HCT116 (cell line): ENCODE measurements around the gene TREM2. TPM values are rescaled to one million over a fixed set of nuclear protein-coding genes. Genes with fewer than 3 reads are reported as not detected.

Experiments used
- ATAC-seq: fragments of 200-7000 bp; cut with Tn5 transposase; 2 replicates; pipeline ENCODE4 v1.9.1; 2020; ENCODE audit warnings: mild to moderate bottlenecking, moderate library complexity
- BruUV-seq: library from RNA; stranded (reverse); fragments of 400-500 nt; replicated peaks from 2 replicates; lab custom pipeline; 2021; lab: Mats Ljungman, UMichigan
- CTCF ChIA-PET: fragments of 300-600 bp; sonication (Branson Sonifier 250); formaldehyde crosslinking; loops from one replicate; lab custom pipeline; 2021; ENCODE audit warnings: antibody characterized with exemption; lab: Charles Lee
- POLR2A ChIA-PET: fragments of 300-600, 350-600 bp; sonication (Branson Sonifier 250); formaldehyde crosslinking; loops from one replicate; lab custom pipeline; 2021; ENCODE audit warnings: antibody characterized with exemption; lab: Charles Lee
- RAD21 ChIA-PET, 2 experiments: fragments of 300-600 bp; sonication (Branson Sonifier 250); formaldehyde crosslinking; loops; one replicate each; lab custom pipeline; 2023; ENCODE audit warnings: low total read pairs in 2 of 2; ENCODE audit not compliant: uncharacterized antibody in 2 of 2, unreplicated experiment in 2 of 2, low non-redundant PET in 1 of 2; lab: Charles Lee
- DNase-seq: peaks from one replicate; pipeline ENCODE4 v3.0.0-alpha.2; 2010; ENCODE audit warnings: low read depth, low spot score
- H2AFZ ChIP-seq: fragments of 200-600 bp; shearing (Covaris generic), sonication (generic); 2 replicates; pipeline ENCODE4 v1.6.1; 2017; ENCODE audit warnings: low read depth, mixed run types, mixed read lengths, antibody characterized with exemption, low read length; ENCODE audit not compliant: poor library complexity, severe bottlenecking
- H3K27ac ChIP-seq: 2 replicates; pipeline ENCODE4 v1.5.1; 2012; ENCODE audit warnings: low read depth, low read length
- H3K27me3 ChIP-seq: fragments of 200-600 bp; sonication (generic); 2 replicates; pipeline ENCODE4 v1.6.1; 2016; ENCODE audit warnings: mixed run types, low read length, mixed read lengths; ENCODE audit not compliant: insufficient read depth
- H3K36me3 ChIP-seq, 2 experiments: fragments of 200-500 bp in 1 of 2; fragments of 200-600 bp in 1 of 2; sonication (Bioruptor generic) in 1 of 2; sonication (generic) in 1 of 2; 2 replicates each; pipeline versions ENCODE4 v1.5.1 to v1.6.1; 2014 to 2016; ENCODE audit warnings: low read length in 2 of 2, inconsistent platforms in 1 of 2, mixed read lengths in 1 of 2, mixed run types in 1 of 2; ENCODE audit not compliant: insufficient read depth in 2 of 2, control insufficient read depth in 1 of 2
- H3K4me1 ChIP-seq, 2 experiments: fragments of 200-600 bp in 1 of 2; sonication (generic) in 1 of 2; 2 replicates each; pipeline versions ENCODE4 v1.5.1 to v1.6.1; 2012 to 2017; ENCODE audit warnings: low read length in 2 of 2, inconsistent platforms in 1 of 2, mild to moderate bottlenecking in 1 of 2, mixed read lengths in 1 of 2, mixed run types in 1 of 2, moderate library complexity in 1 of 2; ENCODE audit not compliant: insufficient read depth in 2 of 2, control insufficient read depth in 1 of 2
- H3K4me2 ChIP-seq: fragments of 200-600 bp; sonication (generic); 2 replicates; pipeline ENCODE4 v1.6.1; 2017; ENCODE audit warnings: mixed run types, low read length, mixed read lengths
- H3K4me3 ChIP-seq, 2 experiments: fragments of 200-600 bp in 1 of 2; sonication (generic) in 1 of 2; replicated peaks in 1 of 2; 2 replicates each; pipeline ENCODE4 v1.5.1; 2011 to 2016; ENCODE audit warnings: low read length in 2 of 2, control low read depth in 1 of 2, low read depth in 1 of 2, mild to moderate bottlenecking in 1 of 2, mixed read lengths in 1 of 2, mixed run types in 1 of 2
- H3K79me2 ChIP-seq: fragments of 200-600 bp; sonication (generic); 2 replicates; pipeline ENCODE4 v1.6.1; 2017; ENCODE audit warnings: mild to moderate bottlenecking, mixed run types, low read length, moderate library complexity, mixed read lengths; ENCODE audit not compliant: insufficient read depth
- H3K9ac ChIP-seq: fragments of 200-600 bp; sonication (generic); 2 replicates; pipeline ENCODE4 v1.6.1; 2016; ENCODE audit warnings: low read length, mixed read lengths
- H3K9me2 ChIP-seq: fragments of 200-600 bp; sonication (generic), shearing (Covaris generic); 2 replicates; pipeline ENCODE4 v1.6.1; 2017; ENCODE audit warnings: mixed run types, mild to moderate bottlenecking, moderate library complexity; ENCODE audit not compliant: insufficient read depth
- H3K9me3 ChIP-seq, 2 experiments: fragments of 200-500 bp in 1 of 2; fragments of 200-600 bp in 1 of 2; sonication (Bioruptor generic) in 1 of 2; sonication (generic) in 1 of 2; 2 replicates each; pipeline ENCODE4 v1.6.1; 2014 to 2017; ENCODE audit warnings: low read length in 2 of 2, mixed read lengths in 2 of 2, inconsistent platforms in 1 of 2, low read depth in 1 of 2, mild to moderate bottlenecking in 1 of 2, mixed run types in 1 of 2, moderate library complexity in 1 of 2; ENCODE audit not compliant: control insufficient read depth in 1 of 2, insufficient read depth in 1 of 2
- H4K20me1 ChIP-seq: fragments of 200-600 bp; sonication (generic), shearing (Covaris generic); 2 replicates; pipeline ENCODE4 v1.6.1; 2017; ENCODE audit warnings: mixed run types, mild to moderate bottlenecking, moderate library complexity; ENCODE audit not compliant: insufficient read depth
- ATF3 ChIP-seq: IDR thresholded peaks from 2 replicates; pipeline ENCODE4 v1.6.1; 2012
- CBX3 ChIP-seq: IDR thresholded peaks from 2 replicates; pipeline ENCODE4 v1.6.1; 2012; ENCODE audit warnings: low read depth
- CEBPB ChIP-seq: IDR thresholded peaks from 2 replicates; pipeline ENCODE4 v1.6.1; 2012; ENCODE audit warnings: low read depth
- EGR1 ChIP-seq: IDR thresholded peaks from 2 replicates; pipeline ENCODE4 v1.6.1; 2012; ENCODE audit warnings: low read depth
- EZH2 ChIP-seq: fragments of 200-600 bp; sonication (generic); IDR thresholded peaks from 2 replicates; pipeline ENCODE4 v1.6.1; 2017; ENCODE audit warnings: antibody characterized with exemption, mixed run types
- JUND ChIP-seq: IDR thresholded peaks from 2 replicates; pipeline ENCODE4 v1.6.1; 2012
- SRF ChIP-seq: IDR thresholded peaks from 2 replicates; pipeline ENCODE4 v1.6.1; 2012; ENCODE audit warnings: low read depth
- YY1 ChIP-seq: IDR thresholded peaks from 2 replicates; pipeline ENCODE4 v1.6.1; 2011; ENCODE audit warnings: low read length, low read depth, moderate library complexity, mild to moderate bottlenecking; ENCODE audit not compliant: insufficient replicate concordance; ENCODE audit errors: extremely low read depth
- ZNF274 ChIP-seq: fragments of 200-500 bp; sonication (Bioruptor generic); IDR thresholded peaks from 2 replicates; pipeline ENCODE4 v1.6.1; 2014; ENCODE audit warnings: mild to moderate bottlenecking, low read depth, low read length, inconsistent platforms
- intact Hi-C: fragments of 100-400 bp; cut with micrococcal nuclease; formaldehyde crosslinking; loops from 2 replicates; pipeline ENCODE4 v1.10.0; 2022
- total RNA-seq: library from RNA; stranded (reverse); gene quantifications from one replicate; pipeline ENCODE4 v1.2.1, GENCODE V29; 2021; ENCODE audit not compliant: unreplicated experiment

Gene TREM2
- total RNA-seq, 1 experiment from 2014 or later, result not detected

GRCh38 chr6:41171908-41172307 is 9.0 kb upstream of the TREM2 start:
- intact Hi-C loops, result no loop called here
- H4K20me1 ChIP-seq, result no peaks in the 10 kb centered on the region
- no peak overlapping the region for H3K4me2 ChIP-seq
- BruUV-seq, result no TSS peak
- TF ChIP-seq CBX3, result no peak
- no peak for TF ChIP-seq YY1
- no peak for TF ChIP-seq CEBPB
- no peaks in the 10 kb centered on the region for H3K79me2 ChIP-seq
- no peaks in the 10 kb centered on the region for H3K9me2 ChIP-seq
- POLR2A ChIA-PET, result no interaction called here
- H2AFZ ChIP-seq, result no peak overlapping the region
- DNase-seq (no peak), ATAC-seq (no peak)
- H3K4me1 ChIP-seq, result no peaks in the 10 kb centered on the region
- H3K9me3 ChIP-seq, result no peaks in the 10 kb centered on the region
- H3K36me3 ChIP-seq, result no peaks in the 10 kb centered on the region
- H3K27ac ChIP-seq, result no peak overlapping the region
- H3K27me3 ChIP-seq, result peaks cover 58% of the 10 kb centered on the region
- no peak overlapping the region for H3K9ac ChIP-seq
- RAD21 ChIA-PET, result no interaction called here
- no peak overlapping the region for H3K4me3 ChIP-seq
- CTCF ChIA-PET, result no interaction called here

GRCh38 chr6:41170547-41171160 is 7.7 kb upstream of the TREM2 start:
- Histone ChIP-seq H3K79me2 (no peaks in the 10 kb centered on the region), H3K36me3 (no peaks in the 10 kb centered on the region), H2AFZ (no peak overlapping the region), H3K9ac (no peak overlapping the region), H3K9me3 (no peaks in the 10 kb centered on the region), H3K27me3 (peaks cover 58% of the 10 kb centered on the region), H3K27ac (no peak overlapping the region), H3K4me3 (no peak overlapping the region), H4K20me1 (no peaks in the 10 kb centered on the region), H3K4me2 (no peak overlapping the region), H3K9me2 (no peaks in the 10 kb centered on the region), H3K4me1 (no peaks in the 10 kb centered on the region)
- no TSS peak for BruUV-seq
- CTCF ChIA-PET, result interaction anchor here (1.6 kb wide), 1 partner anchor 11 kb away, joined by 7 read pairs; no protein-coding TSS in a partner anchor
- RAD21 ChIA-PET, result no interaction called here
- DNase-seq, result no peak
- intact Hi-C loops, result no loop called here
- POLR2A ChIA-PET, result no interaction called here
- no peak for ATAC-seq
- TF ChIP-seq EGR1 (no peak), ATF3 (no peak), JUND (no peak), SRF (no peak), EZH2 (no peak), ZNF274 (no peak)
